Heart left ventricle (tissue), 13 donors: ENCODE data around the gene OR2A14.

Source experiments
- CTCF ChIP-seq, 12 donors: fragments of 200-600 bp; sonication (generic) in 4 of 12; IDR thresholded peaks; one replicate each; pipeline versions ENCODE4 v1.5.0 to v1.8.0; 2018 to 2022; ENCODE audit warnings: antibody characterized with exemption in 12 of 12, mild to moderate bottlenecking in 5 of 12
- POLR2A ChIP-seq, 2 donors: fragments of 450-650 bp; IDR thresholded peaks; one replicate each; pipeline ENCODE4 v1.6.1; 2017; ENCODE audit warnings: antibody characterized with exemption in 2 of 2, mild to moderate bottlenecking in 2 of 2, moderate library complexity in 2 of 2
- donor health status: ischemic (EF 13 %, LVEDD 7.1; RV severe dilation, severe dysfunction).
- donor health status: DM: no; HTN: yes; CAD: no.
- donor health status: DM: no; HTN: no; CAD: no.
- donor health status: ischemic (EF 25% LVEDD 6.9; RV normal size, moderate dysfunction).
- donor health status: ischemic (EF 25% LVEDD 5.7; RV mildly dilated, moderate dysfunction).
- donor health status: ischemic (EF 35%, LVEDD 5.7; RV mildly dilated, moderate dysfunction).
- donor health status: nonischemic (EF 11% LVEDD 7.7; RV severe dilation, severe dysfunction).
- donor health status: DM: yes; HTN: yes; CAD: no.
- donor health status: PGD.
- donor health status: ischemic (EF 29% LVEDD 5.4; RV normal size, mild dysfunction).
- donor health status: nonischemic (EF 23%, LVEDD 6.1; RV moderate dilation, normal function).

DNA sequence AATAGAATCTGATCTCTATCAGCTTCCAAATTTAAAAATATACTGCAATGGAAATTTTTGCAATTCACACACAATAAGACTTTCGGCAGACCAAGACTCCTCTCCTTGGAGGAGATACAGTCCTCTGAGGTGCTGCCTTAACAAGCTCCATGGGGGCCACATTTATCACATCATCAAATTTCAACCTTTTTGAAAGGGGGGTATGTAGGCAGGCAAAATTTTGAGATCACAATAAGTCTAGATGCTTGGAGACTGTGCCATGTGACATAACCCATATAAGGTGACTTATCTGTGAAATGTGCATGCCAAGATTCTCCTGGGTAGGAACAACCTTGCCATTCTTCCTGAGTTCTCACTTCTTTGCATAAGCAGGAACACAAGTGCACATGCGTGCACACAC, 37.0 kb upstream of the OR2A14 start, which contains the start of gene OR2A12:
- TF ChIP-seq POLR2A (IDR thresholded peaks at IDR 0.05) (no peak), CTCF (IDR thresholded peaks at IDR 0.05) (no peak)
